Neural progenitor cell (in vitro differentiated cells): ENCODE data around the gene EPHB3.

ENCODE experiments used
- EZH2 ChIP-seq: fragments of 200-600 bp; sonication (generic); IDR thresholded peaks from 2 replicates; pipeline ENCODE4 v1.6.1; 2017; ENCODE audit warnings: antibody characterized with exemption, mild to moderate bottlenecking, moderate library complexity
- EZH2phosphoT487 ChIP-seq: fragments of 200-600 bp; sonication (generic); IDR thresholded peaks from 2 replicates; pipeline ENCODE4 v1.6.1; 2017; ENCODE audit warnings: antibody characterized with exemption
- TF ChIP-seq, protein P1 (sequence below): fragments of 200-600 bp; sonication (generic); IDR thresholded peaks from 2 replicates; pipeline ENCODE4 v1.5.1; 2017; ENCODE audit warnings: antibody characterized with exemption, mild to moderate bottlenecking

DNA sequence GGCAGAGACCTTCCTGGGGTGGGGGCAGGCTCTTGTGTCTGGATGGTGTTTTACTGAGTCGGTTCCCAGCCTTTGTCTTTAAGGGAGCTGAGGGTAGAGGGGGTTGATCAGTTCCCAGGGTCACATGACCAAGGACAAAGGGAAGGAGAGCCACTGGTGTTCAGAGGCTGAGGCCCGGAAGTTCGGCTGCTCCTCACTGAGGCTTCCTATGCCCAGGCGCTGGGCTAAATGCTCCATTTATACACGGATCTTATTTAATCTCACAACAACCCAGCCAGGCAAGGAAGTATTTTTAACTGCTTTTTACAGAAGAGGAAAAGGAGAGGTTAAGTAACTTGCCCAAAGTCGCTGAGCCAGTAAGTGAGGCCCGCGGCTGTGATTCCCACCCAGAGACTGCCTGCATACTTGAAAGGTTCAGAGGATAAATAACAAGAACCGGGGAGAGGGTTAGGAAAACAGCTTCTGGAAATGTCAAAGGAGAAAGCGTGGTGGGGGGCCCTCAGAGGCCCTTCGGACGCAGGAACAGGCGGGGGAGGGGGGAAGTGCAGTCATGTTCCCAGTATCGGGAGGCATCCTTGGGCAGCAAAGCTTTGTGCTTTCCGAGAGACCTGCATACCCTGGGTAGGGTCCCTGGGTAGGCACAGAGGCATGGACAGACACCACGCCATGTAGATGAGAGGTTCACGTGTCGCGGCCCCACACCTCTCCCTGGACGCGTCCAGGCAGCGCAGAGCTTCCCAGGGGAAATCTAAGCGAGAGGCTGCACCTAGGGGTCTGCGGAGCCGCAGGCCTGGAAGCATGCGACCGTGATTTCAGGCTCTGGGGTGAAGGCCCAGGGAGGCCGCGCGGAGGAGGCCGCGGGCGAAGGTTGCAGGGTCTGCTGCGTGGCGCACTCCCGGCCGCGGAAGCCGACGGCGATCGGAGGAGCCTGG is 21.3 kb downstream of the EPHB3 start:
- TF ChIP-seq, protein P1, sequence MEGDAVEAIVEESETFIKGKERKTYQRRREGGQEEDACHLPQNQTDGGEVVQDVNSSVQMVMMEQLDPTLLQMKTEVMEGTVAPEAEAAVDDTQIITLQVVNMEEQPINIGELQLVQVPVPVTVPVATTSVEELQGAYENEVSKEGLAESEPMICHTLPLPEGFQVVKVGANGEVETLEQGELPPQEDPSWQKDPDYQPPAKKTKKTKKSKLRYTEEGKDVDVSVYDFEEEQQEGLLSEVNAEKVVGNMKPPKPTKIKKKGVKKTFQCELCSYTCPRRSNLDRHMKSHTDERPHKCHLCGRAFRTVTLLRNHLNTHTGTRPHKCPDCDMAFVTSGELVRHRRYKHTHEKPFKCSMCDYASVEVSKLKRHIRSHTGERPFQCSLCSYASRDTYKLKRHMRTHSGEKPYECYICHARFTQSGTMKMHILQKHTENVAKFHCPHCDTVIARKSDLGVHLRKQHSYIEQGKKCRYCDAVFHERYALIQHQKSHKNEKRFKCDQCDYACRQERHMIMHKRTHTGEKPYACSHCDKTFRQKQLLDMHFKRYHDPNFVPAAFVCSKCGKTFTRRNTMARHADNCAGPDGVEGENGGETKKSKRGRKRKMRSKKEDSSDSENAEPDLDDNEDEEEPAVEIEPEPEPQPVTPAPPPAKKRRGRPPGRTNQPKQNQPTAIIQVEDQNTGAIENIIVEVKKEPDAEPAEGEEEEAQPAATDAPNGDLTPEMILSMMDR, result no peak
- TF ChIP-seq EZH2phosphoT487 (peak; percentile 48), EZH2 (peak; percentile 47)
